GM19193 (cell line): Measurements from ENCODE around the gene PPBP.

ENCODE experiments used
- POLR2A ChIP-seq: IDR thresholded peaks from 4 replicates; pipeline ENCODE4 v1.6.1; 2011; ENCODE audit not compliant: insufficient read depth, insufficient read length; ENCODE audit errors: extremely low read depth

The PPBP gene

GRCh38 chr4:73988061-73988460 is at the start of gene PPBP:
Gene PPBP (minus strand): TSS chr4:73988190. CDS start chr4:73988103, 87 bp downstream.
- no peak for TF ChIP-seq POLR2A

GRCh38 chr4:74037076-74037955 is 49.3 kb upstream of the PPBP start:
- no peak for TF ChIP-seq POLR2A

- no peak for TF ChIP-seq POLR2A
Measured at GRCh38 chr4:74033739-74034138, 45.7 kb upstream of the PPBP start.

GRCh38 chr4:74032064-74032463 is 44.1 kb upstream of the PPBP start:
- TF ChIP-seq POLR2A: no peak

GRCh38 chr4:74031576-74031975 is 43.6 kb upstream of the PPBP start:
- no peak for TF ChIP-seq POLR2A

GRCh38 chr4:74030285-74030684 is 42.3 kb upstream of the PPBP start:
- no peak for TF ChIP-seq POLR2A

GRCh38 chr4:74028504-74028903 is 40.5 kb upstream of the PPBP start:
- no peak for TF ChIP-seq POLR2A

- no peak for TF ChIP-seq POLR2A
Measured at GRCh38 chr4:74023709-74024108, 35.7 kb upstream of the PPBP start.

GRCh38 chr4:74021601-74022000 is 33.6 kb upstream of the PPBP start:
- no peak for TF ChIP-seq POLR2A

- no peak for TF ChIP-seq POLR2A
Measured at GRCh38 chr4:74018771-74019170, 30.8 kb upstream of the PPBP start.

- TF ChIP-seq POLR2A: no peak
Measured at GRCh38 chr4:74018116-74018515, 30.1 kb upstream of the PPBP start.

- no peak for TF ChIP-seq POLR2A
Measured at GRCh38 chr4:74016068-74016467, 28.1 kb upstream of the PPBP start.

- TF ChIP-seq POLR2A: no peak
Measured at GRCh38 chr4:74015126-74015780, 27.3 kb upstream of the PPBP start.

GRCh38 chr4:74014332-74014731 is 26.3 kb upstream of the PPBP start:
- TF ChIP-seq POLR2A: no peak

GRCh38 chr4:74013264-74013663 is 25.3 kb upstream of the PPBP start:
- TF ChIP-seq POLR2A: no peak

GRCh38 chr4:74012130-74012529 is 24.1 kb upstream of the PPBP start:
- no peak for TF ChIP-seq POLR2A
